GM18861 (cell line): ENCODE data around the gene TNFAIP2.
"Not testable (repeated sequence)": the region's sequence is repeated elsewhere in the genome, so short reads cannot be mapped to it uniquely, and the experiment has no call there.

Experiments
- ATAC-seq: cut with Tn5 transposase; IDR thresholded peaks from one replicate; pipeline ENCODE4 v1.9.1; 2021; ENCODE audit not compliant: unreplicated experiment

The TNFAIP2 gene

GRCh38 chr14:103149351-103150237, 26.3 kb downstream of the TNFAIP2 start:
- ATAC-seq = no peak

- no peak for ATAC-seq
These were observed 28.1 kb downstream of the TNFAIP2 start for GRCh38 chr14:103151270-103151945.

- no peak for ATAC-seq
These were observed 31.7 kb downstream of the TNFAIP2 start for GRCh38 chr14:103155010-103155409.

- not testable (repeated sequence) for ATAC-seq
These were observed 32.2 kb downstream of the TNFAIP2 start for GRCh38 chr14:103155416-103155815.

- ATAC-seq = no peak
These were observed 32.6 kb downstream of the TNFAIP2 start for GRCh38 chr14:103155826-103156394.

GRCh38 chr14:103156651-103157378, 33.6 kb downstream of the TNFAIP2 start:
- ATAC-seq = no peak

GRCh38 chr14:103157969-103158368, 34.7 kb downstream of the TNFAIP2 start:
- ATAC-seq = no peak

GRCh38 chr14:103158688-103159087, 35.4 kb downstream of the TNFAIP2 start:
- no peak for ATAC-seq

GRCh38 chr14:103160321-103161053, 37.2 kb downstream of the TNFAIP2 start:
- ATAC-seq = no peak

- ATAC-seq = no peak
These were observed 37.8 kb downstream of the TNFAIP2 start for GRCh38 chr14:103161054-103161397.

- ATAC-seq = no peak
These were observed 39.9 kb downstream of the TNFAIP2 start for GRCh38 chr14:103163199-103163598.

GRCh38 chr14:103164006-103164405, 40.7 kb downstream of the TNFAIP2 start:
- ATAC-seq = no peak

GRCh38 chr14:103164779-103165178, 41.5 kb downstream of the TNFAIP2 start:
- ATAC-seq = no peak

GRCh38 chr14:103165323-103165722, 42.1 kb downstream of the TNFAIP2 start:
- no peak for ATAC-seq

- ATAC-seq = no peak
These were observed 46.7 kb downstream of the TNFAIP2 start for GRCh38 chr14:103169954-103170353.

GRCh38 chr14:103171206-103171605, 47.9 kb downstream of the TNFAIP2 start:
- ATAC-seq = not testable (repeated sequence)

- no peak for ATAC-seq
These were observed 49.7 kb downstream of the TNFAIP2 start for GRCh38 chr14:103172921-103173320.

GRCh38 chr14:103173887-103174286, 50.6 kb downstream of the TNFAIP2 start:
- not testable (repeated sequence) for ATAC-seq

- not testable (repeated sequence) for ATAC-seq
These were observed 52.9 kb downstream of the TNFAIP2 start for GRCh38 chr14:103176176-103176575.

- ATAC-seq = no peak
These were observed 54.1 kb downstream of the TNFAIP2 start for GRCh38 chr14:103177376-103177775.

- ATAC-seq = no peak
These were observed 55.3 kb downstream of the TNFAIP2 start for GRCh38 chr14:103178521-103178920.
